ENCODE data around the gene KLKB1. TPM values are rescaled to one million over a fixed set of nuclear protein-coding genes. Genes with fewer than 3 reads are reported as not detected.

KLKB1 gene
- polyA plus RNA-seq, 1 of the 3 experiments (the other 2 are of a cell fraction): 0.12 TPM

DNA sequence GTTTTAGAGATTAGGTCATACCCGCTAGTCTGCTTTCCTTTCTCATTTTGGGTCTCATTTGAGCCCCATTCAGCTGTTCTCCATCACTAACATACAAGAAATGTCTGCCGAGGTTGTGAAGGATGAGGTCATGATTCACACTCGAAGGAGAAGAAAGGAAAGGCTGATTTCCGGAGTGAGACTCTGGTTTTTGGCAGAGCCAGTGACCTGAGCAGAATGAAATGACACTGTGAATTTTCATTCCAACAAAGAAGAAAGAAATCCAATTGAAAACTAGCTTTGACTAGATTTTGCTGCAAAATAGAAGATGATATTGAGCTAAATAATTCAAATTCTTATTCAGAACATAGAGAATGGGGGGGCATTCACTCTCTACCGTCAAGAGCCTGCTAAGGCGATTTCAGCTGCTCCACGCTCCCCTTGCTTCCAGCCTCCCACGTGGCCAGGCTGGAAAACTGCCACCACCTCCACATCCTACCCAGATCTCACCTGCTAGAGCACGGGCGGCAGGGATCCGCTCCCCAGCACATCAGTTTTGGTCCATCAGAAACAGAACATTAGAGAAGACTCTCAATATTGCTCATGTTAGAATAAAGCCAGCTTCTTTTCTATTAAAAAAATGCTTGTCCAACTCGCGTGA lies 77.7 kb downstream of the KLKB1 start (continued):
- TF ChIP-seq EP300 (IDR thresholded peaks at IDR 0.05; ENCODE audit: borderline replicate concordance in 1 of 2, low read depth in 1 of 2, low read length in 1 of 2): no peak
- no peak for TF ChIP-seq MEF2A (IDR thresholded peaks at IDR 0.05; ENCODE audit: borderline replicate concordance, low read depth)
- no peak for TF ChIP-seq TEAD4 (IDR thresholded peaks at IDR 0.05; ENCODE audit: borderline replicate concordance, insufficient read depth)

DNA sequence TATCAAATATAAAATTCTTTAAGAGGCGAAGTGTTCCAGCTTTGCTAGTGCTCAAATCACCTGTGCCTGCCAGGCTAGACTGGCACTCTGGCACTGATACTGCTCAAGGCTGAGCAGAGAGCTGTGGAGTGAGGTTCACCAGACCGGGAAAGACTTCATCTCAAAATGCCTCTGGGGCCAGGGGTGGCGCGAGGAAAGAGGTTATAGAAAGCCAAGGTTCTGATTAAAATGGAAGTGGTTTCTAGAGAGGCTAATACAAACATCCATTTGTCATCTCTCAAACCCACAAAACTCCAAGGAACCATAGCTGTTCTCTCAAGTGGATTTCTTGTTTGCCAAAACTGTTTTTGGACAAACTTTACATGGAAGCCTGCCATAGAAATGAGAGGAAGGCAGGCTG lies 80.2 kb downstream of the KLKB1 start:
- Histone ChIP-seq H3K27me3 (ENCODE audit: insufficient read depth) (no peaks in the 10 kb centered on the region; the same call in 1 of the 2 replicates), H3K9me2 (no peaks in the 10 kb centered on the region), H3K4me1 (ENCODE audit: control insufficient read depth in 1 of 2, insufficient read depth in 2 of 2, low read depth in 1 of 2, low read length in 1 of 2) (no peaks in the 10 kb centered on the region), H4K20me1 (ENCODE audit: insufficient read depth) (no peaks in the 10 kb centered on the region), H3K79me2 (ENCODE audit: insufficient read depth) (no peaks in the 10 kb centered on the region), H3K9ac (no peak overlapping the region), H2AFZ (ENCODE audit: low read depth) (no peak overlapping the region), H3K4me2 (no peak overlapping the region), H3K27ac (ENCODE audit: low read depth in 2 of 2, low read length in 1 of 2) (no peak overlapping the region), H3K36me3 (replicated peaks in 1 of 2; ENCODE audit: control insufficient read depth in 1 of 2, insufficient read depth in 2 of 2, low read length in 1 of 2) (no peaks in the 10 kb centered on the region), H3F3A (replicated peaks; ENCODE audit: insufficient read depth) (no peaks in the 10 kb centered on the region), H3K9me3 (no peaks in the 10 kb centered on the region), H3K4me3 (ENCODE audit: low read depth in 2 of 2, low read length in 1 of 2) (no peak overlapping the region)
- POLR2A ChIA-PET: no interaction called here
- 25% methylated on average over 4 of the region's 4 CpGs for WGBS (ENCODE audit: low lambda C conversion rate)
- TF ChIP-seq CHD2 (IDR thresholded peaks at IDR 0.05; ENCODE audit: low read length, partially characterized antibody) (no peak), YY1 (IDR thresholded peaks at IDR 0.05; ENCODE audit: low read depth) (no peak), GABPA (IDR thresholded peaks at IDR 0.05; ENCODE audit: low read depth) (no peak), GATA2 (CRISPR knock-in tag; IDR thresholded peaks at IDR 0.05) (no peak), RXRA (IDR thresholded peaks at IDR 0.05; ENCODE audit: borderline replicate concordance, low read depth) (no peak), SMC3 (IDR thresholded peaks at IDR 0.05; ENCODE audit: low read depth, low read length) (no peak), RFX5 (IDR thresholded peaks at IDR 0.05; ENCODE audit: low read length) (no peak)
- TF ChIP-seq, protein P1, sequence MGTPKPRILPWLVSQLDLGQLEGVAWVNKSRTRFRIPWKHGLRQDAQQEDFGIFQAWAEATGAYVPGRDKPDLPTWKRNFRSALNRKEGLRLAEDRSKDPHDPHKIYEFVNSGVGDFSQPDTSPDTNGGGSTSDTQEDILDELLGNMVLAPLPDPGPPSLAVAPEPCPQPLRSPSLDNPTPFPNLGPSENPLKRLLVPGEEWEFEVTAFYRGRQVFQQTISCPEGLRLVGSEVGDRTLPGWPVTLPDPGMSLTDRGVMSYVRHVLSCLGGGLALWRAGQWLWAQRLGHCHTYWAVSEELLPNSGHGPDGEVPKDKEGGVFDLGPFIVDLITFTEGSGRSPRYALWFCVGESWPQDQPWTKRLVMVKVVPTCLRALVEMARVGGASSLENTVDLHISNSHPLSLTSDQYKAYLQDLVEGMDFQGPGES (IDR thresholded peaks at IDR 0.05; ENCODE audit: low read depth, low read length): no peak
- TF ChIP-seq, protein P2, sequence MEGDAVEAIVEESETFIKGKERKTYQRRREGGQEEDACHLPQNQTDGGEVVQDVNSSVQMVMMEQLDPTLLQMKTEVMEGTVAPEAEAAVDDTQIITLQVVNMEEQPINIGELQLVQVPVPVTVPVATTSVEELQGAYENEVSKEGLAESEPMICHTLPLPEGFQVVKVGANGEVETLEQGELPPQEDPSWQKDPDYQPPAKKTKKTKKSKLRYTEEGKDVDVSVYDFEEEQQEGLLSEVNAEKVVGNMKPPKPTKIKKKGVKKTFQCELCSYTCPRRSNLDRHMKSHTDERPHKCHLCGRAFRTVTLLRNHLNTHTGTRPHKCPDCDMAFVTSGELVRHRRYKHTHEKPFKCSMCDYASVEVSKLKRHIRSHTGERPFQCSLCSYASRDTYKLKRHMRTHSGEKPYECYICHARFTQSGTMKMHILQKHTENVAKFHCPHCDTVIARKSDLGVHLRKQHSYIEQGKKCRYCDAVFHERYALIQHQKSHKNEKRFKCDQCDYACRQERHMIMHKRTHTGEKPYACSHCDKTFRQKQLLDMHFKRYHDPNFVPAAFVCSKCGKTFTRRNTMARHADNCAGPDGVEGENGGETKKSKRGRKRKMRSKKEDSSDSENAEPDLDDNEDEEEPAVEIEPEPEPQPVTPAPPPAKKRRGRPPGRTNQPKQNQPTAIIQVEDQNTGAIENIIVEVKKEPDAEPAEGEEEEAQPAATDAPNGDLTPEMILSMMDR (IDR thresholded peaks at IDR 0.05): no peak
- TF ChIP-seq, protein P3, sequence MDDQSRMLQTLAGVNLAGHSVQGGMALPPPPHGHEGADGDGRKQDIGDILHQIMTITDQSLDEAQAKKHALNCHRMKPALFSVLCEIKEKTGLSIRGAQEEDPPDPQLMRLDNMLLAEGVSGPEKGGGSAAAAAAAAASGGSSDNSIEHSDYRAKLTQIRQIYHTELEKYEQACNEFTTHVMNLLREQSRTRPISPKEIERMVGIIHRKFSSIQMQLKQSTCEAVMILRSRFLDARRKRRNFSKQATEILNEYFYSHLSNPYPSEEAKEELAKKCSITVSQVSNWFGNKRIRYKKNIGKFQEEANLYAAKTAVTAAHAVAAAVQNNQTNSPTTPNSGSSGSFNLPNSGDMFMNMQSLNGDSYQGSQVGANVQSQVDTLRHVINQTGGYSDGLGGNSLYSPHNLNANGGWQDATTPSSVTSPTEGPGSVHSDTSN (IDR thresholded peaks at IDR 0.05): no peak
- TF ChIP-seq, protein P4, sequence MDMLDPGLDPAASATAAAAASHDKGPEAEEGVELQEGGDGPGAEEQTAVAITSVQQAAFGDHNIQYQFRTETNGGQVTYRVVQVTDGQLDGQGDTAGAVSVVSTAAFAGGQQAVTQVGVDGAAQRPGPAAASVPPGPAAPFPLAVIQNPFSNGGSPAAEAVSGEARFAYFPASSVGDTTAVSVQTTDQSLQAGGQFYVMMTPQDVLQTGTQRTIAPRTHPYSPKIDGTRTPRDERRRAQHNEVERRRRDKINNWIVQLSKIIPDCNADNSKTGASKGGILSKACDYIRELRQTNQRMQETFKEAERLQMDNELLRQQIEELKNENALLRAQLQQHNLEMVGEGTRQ (IDR thresholded peaks at IDR 0.05; ENCODE audit: borderline replicate concordance, low read depth, low read length): no peak
- CTCF ChIA-PET: interaction anchor here (1.1 to 1.9 kb wide), 3 partner anchors 9 to 281 kb away, joined by 5 to 10 read pairs (median 6); no protein-coding TSS in a partner anchor
- DNase-seq: no peak

All from SK-N-SH (cell line).